Panc1 (cell line): ENCODE data around the gene TJP2.
A peak's percentile ranks its signal among the peaks of the same experiment; 100 is the strongest.

Source experiments
- POLR2AphosphoS5 ChIP-seq: IDR thresholded peaks from 2 replicates; pipeline ENCODE4 v1.6.1; 2012; ENCODE audit warnings: mild to moderate bottlenecking, low read depth, low read length, moderate library complexity
- TF ChIP-seq, protein P1 (sequence below): fragments of 450-650 bp; IDR thresholded peaks from 2 replicates; pipeline ENCODE4 v1.5.1; 2017; ENCODE audit warnings: mild to moderate bottlenecking
- TF ChIP-seq, protein P2 (sequence below), 2 experiments: IDR thresholded peaks; 2 replicates each; pipeline ENCODE4 v1.6.1; 2011 to 2012; ENCODE audit warnings: low read depth in 2 of 2, control low read depth in 1 of 2, low read length in 1 of 2, mild to moderate bottlenecking in 1 of 2, moderate library complexity in 1 of 2; ENCODE audit not compliant: insufficient read depth in 1 of 2

DNA sequence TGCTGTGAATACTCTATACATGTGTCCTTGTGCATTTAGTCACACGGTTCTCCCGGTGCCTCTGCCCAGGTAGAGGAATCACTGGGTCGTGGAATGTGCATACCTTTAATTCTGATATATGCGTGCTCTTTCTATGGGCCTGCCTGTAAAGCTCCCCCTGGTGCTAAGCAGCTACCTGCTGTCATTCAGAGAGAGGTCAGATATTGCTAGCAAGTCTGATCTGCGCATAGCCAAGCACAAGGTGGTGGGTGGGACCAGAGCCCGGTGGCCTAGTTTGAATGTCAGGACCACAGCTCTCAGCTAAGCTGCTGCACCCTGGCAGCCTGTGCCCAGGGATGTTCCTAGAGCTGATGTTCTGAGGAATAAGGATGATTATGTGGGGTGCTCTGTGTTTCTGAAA, 33.4 kb downstream of the TJP2 start:
- no peak for TF ChIP-seq POLR2AphosphoS5
- TF ChIP-seq, protein P1, sequence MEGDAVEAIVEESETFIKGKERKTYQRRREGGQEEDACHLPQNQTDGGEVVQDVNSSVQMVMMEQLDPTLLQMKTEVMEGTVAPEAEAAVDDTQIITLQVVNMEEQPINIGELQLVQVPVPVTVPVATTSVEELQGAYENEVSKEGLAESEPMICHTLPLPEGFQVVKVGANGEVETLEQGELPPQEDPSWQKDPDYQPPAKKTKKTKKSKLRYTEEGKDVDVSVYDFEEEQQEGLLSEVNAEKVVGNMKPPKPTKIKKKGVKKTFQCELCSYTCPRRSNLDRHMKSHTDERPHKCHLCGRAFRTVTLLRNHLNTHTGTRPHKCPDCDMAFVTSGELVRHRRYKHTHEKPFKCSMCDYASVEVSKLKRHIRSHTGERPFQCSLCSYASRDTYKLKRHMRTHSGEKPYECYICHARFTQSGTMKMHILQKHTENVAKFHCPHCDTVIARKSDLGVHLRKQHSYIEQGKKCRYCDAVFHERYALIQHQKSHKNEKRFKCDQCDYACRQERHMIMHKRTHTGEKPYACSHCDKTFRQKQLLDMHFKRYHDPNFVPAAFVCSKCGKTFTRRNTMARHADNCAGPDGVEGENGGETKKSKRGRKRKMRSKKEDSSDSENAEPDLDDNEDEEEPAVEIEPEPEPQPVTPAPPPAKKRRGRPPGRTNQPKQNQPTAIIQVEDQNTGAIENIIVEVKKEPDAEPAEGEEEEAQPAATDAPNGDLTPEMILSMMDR: peak; percentile 28; the same call in 1 of the 2 replicates
- TF ChIP-seq, protein P2, sequence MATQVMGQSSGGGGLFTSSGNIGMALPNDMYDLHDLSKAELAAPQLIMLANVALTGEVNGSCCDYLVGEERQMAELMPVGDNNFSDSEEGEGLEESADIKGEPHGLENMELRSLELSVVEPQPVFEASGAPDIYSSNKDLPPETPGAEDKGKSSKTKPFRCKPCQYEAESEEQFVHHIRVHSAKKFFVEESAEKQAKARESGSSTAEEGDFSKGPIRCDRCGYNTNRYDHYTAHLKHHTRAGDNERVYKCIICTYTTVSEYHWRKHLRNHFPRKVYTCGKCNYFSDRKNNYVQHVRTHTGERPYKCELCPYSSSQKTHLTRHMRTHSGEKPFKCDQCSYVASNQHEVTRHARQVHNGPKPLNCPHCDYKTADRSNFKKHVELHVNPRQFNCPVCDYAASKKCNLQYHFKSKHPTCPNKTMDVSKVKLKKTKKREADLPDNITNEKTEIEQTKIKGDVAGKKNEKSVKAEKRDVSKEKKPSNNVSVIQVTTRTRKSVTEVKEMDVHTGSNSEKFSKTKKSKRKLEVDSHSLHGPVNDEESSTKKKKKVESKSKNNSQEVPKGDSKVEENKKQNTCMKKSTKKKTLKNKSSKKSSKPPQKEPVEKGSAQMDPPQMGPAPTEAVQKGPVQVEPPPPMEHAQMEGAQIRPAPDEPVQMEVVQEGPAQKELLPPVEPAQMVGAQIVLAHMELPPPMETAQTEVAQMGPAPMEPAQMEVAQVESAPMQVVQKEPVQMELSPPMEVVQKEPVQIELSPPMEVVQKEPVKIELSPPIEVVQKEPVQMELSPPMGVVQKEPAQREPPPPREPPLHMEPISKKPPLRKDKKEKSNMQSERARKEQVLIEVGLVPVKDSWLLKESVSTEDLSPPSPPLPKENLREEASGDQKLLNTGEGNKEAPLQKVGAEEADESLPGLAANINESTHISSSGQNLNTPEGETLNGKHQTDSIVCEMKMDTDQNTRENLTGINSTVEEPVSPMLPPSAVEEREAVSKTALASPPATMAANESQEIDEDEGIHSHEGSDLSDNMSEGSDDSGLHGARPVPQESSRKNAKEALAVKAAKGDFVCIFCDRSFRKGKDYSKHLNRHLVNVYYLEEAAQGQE (IDR thresholded peaks at IDR 0.05; ENCODE audit: insufficient read depth in 1 of 2, low read depth in 2 of 2, low read length in 1 of 2): no peak
